Progenitor cell of endocrine pancreas (in vitro differentiated cells): ENCODE results near the gene INSC. TPM values are rescaled to one million over a fixed set of nuclear protein-coding genes. Genes with fewer than 3 reads are reported as not detected.

Source experiments
- DNase-seq: peaks from one replicate; pipeline ENCODE4 v3.0.0; 2021; ENCODE audit warnings: low spot score; ENCODE audit not compliant: unreplicated experiment
- H3K27ac Mint-ChIP-seq: 2 replicates; pipeline ENCODE4 v1.8.0; 2021; ENCODE audit warnings: mild to moderate bottlenecking, moderate library complexity, mixed read lengths
- H3K27me3 Mint-ChIP-seq: 2 replicates; pipeline ENCODE4 v1.8.0; 2021; ENCODE audit warnings: mixed read lengths
- H3K36me3 Mint-ChIP-seq: 2 replicates; pipeline ENCODE4 v1.8.0; 2022; ENCODE audit warnings: mixed read lengths; ENCODE audit not compliant: insufficient read depth
- H3K4me1 Mint-ChIP-seq: 2 replicates; pipeline ENCODE4 v1.8.0; 2021; ENCODE audit warnings: low read depth, mixed read lengths
- H3K4me3 Mint-ChIP-seq: 2 replicates; pipeline ENCODE4 v1.8.0; 2021; ENCODE audit warnings: low read depth, mild to moderate bottlenecking, moderate library complexity, mixed read lengths
- H3K9me3 Mint-ChIP-seq: 2 replicates; pipeline ENCODE4 v1.8.0; 2021; ENCODE audit warnings: low read depth, mixed read lengths
- total RNA-seq: library from RNA; stranded (reverse); gene quantifications from 2 replicates; pipeline ENCODE4 v1.2.1, GENCODE V29; 2021
- TF ChIP-seq, protein P1 (sequence below): fragments of 200-600 bp; sonication (generic); IDR thresholded peaks from one replicate; pipeline ENCODE4 v1.5.0; 2021; ENCODE audit warnings: antibody characterized with exemption, mild to moderate bottlenecking; ENCODE audit not compliant: unreplicated experiment

INSC gene
- total RNA-seq, 1 donor from 2014 or later = not detected

DNA sequence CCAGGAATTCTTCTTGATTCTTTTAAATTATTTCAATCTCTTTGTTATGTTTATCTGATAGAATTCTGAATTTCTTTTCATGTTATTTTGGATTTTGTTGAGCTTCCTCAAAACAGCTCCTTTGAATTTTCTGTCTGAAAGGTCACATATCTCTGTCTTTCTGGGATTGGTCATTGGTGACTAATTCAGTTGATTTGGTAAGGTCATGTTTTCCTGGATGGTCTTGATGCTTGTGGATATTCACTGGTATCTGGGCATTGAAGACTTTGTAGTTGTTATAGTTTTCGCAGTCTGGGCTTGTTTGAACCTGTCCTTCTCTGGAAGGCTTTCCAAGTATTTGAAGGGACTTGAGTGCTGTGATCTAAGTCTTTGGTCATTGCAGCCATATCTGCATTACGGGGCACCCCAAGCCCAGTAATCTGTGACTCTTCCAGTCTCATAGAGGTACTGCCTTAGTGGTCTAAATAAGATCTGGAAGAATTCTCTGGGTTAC is 18.9 kb upstream of the INSC start:
- no peaks in the 10 kb centered on the region for H3K36me3 Mint-ChIP-seq
- H3K4me3 Mint-ChIP-seq = no peak overlapping the region
- no peak for DNase-seq
- peaks cover 18% of the 10 kb centered on the region for H3K27me3 Mint-ChIP-seq
- no peaks in the 10 kb centered on the region for H3K9me3 Mint-ChIP-seq
- no peaks in the 10 kb centered on the region for H3K4me1 Mint-ChIP-seq
- TF ChIP-seq, protein P1, sequence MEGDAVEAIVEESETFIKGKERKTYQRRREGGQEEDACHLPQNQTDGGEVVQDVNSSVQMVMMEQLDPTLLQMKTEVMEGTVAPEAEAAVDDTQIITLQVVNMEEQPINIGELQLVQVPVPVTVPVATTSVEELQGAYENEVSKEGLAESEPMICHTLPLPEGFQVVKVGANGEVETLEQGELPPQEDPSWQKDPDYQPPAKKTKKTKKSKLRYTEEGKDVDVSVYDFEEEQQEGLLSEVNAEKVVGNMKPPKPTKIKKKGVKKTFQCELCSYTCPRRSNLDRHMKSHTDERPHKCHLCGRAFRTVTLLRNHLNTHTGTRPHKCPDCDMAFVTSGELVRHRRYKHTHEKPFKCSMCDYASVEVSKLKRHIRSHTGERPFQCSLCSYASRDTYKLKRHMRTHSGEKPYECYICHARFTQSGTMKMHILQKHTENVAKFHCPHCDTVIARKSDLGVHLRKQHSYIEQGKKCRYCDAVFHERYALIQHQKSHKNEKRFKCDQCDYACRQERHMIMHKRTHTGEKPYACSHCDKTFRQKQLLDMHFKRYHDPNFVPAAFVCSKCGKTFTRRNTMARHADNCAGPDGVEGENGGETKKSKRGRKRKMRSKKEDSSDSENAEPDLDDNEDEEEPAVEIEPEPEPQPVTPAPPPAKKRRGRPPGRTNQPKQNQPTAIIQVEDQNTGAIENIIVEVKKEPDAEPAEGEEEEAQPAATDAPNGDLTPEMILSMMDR = no peak
- no peak overlapping the region for H3K27ac Mint-ChIP-seq

DNA sequence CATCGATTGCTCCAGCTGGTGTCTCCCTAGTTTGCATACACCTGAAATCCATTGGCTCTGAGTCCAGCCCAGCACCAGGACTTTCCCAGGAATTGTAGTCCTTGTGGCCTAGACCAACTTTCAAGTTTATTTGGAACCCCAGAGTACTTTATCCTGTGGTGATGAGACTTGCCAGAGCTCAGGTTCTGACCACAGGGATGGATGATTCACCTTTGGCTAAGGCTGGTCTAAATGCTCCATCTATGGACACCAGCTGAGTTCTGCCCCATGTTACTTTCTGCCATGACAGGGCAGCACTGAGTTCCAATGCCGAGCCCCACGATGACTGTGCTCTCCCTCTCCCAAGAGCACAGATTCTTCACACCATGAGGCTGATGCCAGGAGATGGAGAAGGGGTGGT is 17.3 kb upstream of the INSC start:
- no peak overlapping the region for H3K27ac Mint-ChIP-seq
- no peaks in the 10 kb centered on the region for H3K4me1 Mint-ChIP-seq
- peaks cover 22% of the 10 kb centered on the region for H3K27me3 Mint-ChIP-seq
- TF ChIP-seq, protein P1 = no peak
- no peak overlapping the region for H3K4me3 Mint-ChIP-seq
- H3K9me3 Mint-ChIP-seq = no peaks in the 10 kb centered on the region
- no peaks in the 10 kb centered on the region for H3K36me3 Mint-ChIP-seq
- no peak for DNase-seq

DNA sequence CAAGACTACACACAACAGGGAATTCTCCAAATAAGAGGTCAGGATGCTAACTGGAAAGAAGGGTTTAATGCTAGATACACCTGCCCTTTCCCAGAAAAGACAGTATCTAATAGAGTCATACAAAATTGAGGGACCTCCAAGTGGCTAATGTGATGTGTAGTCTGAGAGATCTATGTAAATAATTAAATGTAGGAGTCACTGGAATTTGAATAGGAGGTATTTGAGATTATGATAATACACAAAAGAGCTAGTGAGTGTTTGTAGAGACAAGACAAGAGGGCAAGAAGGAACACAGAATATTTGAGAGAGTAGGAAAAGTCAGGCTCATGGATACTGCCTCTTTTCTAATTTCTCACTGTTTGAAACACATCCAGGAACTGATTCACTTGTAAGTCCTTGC is 15.5 kb upstream of the INSC start:
- DNase-seq = no peak
- H3K4me3 Mint-ChIP-seq = no peak overlapping the region
- TF ChIP-seq, protein P1 = no peak
- peaks cover 22% of the 10 kb centered on the region for H3K27me3 Mint-ChIP-seq
- peaks cover 6% of the 10 kb centered on the region for H3K9me3 Mint-ChIP-seq
- no peak overlapping the region for H3K27ac Mint-ChIP-seq
- H3K4me1 Mint-ChIP-seq = no peaks in the 10 kb centered on the region
- no peaks in the 10 kb centered on the region for H3K36me3 Mint-ChIP-seq

DNA sequence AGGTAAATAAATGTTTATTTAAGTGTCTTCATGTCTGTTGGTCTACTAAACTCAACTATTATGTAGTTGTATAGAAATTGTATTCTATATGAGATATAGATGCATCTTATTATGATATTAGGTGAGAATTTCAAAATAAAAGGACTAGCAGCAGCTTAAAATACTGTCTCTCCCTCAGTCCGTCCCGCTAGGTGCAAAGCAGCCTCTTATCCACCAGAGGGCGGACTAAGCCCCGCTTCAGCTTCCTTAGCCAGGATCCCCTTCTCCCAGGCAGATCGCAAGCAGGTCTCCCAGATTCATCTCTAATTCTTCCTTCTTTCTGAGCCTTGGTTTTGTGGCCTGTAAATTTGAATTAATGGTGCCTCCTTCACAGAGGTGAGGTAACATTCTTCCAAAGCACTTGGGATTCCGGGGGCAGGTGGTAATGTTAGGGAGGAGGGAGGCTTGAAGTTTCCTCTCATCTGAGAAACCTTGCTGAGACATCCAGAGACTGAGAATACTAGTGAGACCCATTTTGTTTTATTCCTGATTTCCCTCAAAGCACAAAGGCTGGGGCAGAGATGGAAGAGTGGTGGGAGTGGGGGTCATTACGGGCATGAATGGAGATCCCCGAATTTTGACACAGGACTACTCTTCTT is 13.5 kb upstream of the INSC start:
- TF ChIP-seq, protein P1 = peak; percentile 93
- peak; percentile 59 for DNase-seq
- peaks cover 31% of the 10 kb centered on the region for H3K27me3 Mint-ChIP-seq
- H3K4me3 Mint-ChIP-seq = no peak overlapping the region
- H3K9me3 Mint-ChIP-seq = peaks cover 6% of the 10 kb centered on the region
- H3K27ac Mint-ChIP-seq = no peak overlapping the region
- no peaks in the 10 kb centered on the region for H3K36me3 Mint-ChIP-seq
- H3K4me1 Mint-ChIP-seq = no peaks in the 10 kb centered on the region

DNA sequence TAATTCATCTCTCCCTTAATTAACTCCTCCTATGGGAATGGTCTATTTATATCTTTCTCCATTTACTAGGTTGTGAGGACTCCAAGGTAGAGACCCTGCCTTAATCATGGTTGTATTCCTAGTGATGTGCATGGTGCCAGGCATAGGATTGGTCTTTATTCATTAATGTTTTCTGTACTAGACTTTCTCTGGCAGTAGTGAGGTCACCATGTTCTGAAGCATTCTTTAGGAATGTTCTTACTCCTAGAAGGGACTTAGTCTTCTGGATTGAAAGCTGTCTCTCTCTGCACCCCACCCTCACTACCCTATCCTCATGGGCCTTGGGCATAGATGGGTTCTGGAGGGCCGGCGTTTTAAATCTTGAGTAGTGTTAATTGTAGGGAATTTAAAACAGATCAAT is 10.6 kb upstream of the INSC start:
- Mint-ChIP-seq H3K27me3 (peaks cover 25% of the 10 kb centered on the region), H3K4me3 (no peak overlapping the region), H3K27ac (no peak overlapping the region), H3K36me3 (no peaks in the 10 kb centered on the region), H3K4me1 (peaks cover 9% of the 10 kb centered on the region), H3K9me3 (peaks cover 6% of the 10 kb centered on the region)
- DNase-seq = no peak
- TF ChIP-seq, protein P1 = no peak
